ENCODE measurements around the gene PCSK4. TPM values are rescaled to one million over a fixed set of nuclear protein-coding genes. Genes with fewer than 3 reads are reported as not detected.

Gene PCSK4
- total and polyA plus RNA-seq, 2 of the 13 experiments (the other 11 are each of a cell fraction or from before 2014, with no cell fraction given), result 2.0 to 2.7 TPM

DNA sequence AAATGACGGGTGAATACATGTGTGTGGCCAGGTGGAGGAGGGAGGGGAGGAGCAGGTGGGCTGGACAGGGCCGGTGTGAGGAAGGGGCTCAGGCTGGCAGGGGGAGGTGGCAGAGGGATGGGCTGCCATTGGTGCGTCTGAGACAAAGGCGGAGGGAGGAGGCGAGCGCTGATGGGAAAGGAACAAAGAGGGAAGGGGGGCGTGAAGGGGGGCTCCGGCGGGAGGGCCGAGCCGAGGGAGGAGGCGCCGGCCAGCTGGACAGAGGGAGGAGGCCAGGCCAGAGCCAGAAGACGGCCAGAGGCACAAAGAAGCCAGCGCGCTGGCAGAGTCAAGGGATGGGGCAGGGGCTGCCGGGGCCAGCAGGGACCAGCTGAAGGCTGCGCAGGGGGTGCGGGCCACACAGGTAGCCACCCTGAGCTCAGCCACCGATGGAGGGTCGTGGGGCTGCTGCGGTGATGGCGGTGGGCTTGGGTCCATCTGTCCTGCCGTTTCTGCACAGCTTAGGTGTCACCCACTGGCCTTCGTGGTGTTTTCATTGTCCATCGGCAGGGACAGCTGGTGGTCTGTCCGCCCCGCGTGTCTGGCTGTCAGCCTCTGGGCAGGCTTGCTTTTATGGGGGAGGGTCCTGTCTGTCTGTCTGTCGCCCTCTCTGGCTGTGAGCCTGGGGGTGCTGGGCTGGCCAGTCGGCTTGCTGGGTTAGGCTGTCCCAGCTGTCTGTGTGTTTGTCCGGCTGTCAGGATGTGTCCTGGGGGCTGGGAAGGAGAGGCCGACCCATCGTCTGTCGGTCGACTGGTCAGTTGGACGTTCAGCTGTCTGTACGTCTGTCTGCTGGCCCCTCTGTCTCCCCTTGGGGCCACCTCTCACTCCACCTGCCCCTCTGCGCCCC is 38.0 kb downstream of the PCSK4 start:
- ATAC-seq (no peak), FAIRE-seq (no peak), DNase-seq (ENCODE audit: low spot score) (no peak)
- Histone ChIP-seq H4K20me1 (ENCODE audit: insufficient read depth, low read length) (peaks cover 12% of the 10 kb centered on the region; the same call in 1 of the 2 replicates), H3K9ac (ENCODE audit: insufficient read depth, low read depth, low read length) (no peak overlapping the region), H3K36me3 (replicated peaks in 1 of 2; ENCODE audit: control insufficient read depth in 1 of 2, insufficient read depth in 2 of 2, low read length in 2 of 2) (no peaks in the 10 kb centered on the region), H3K4me1 (ENCODE audit: insufficient read depth, low read length) (peaks cover 44% of the 10 kb centered on the region), H3K79me2 (ENCODE audit: insufficient read depth, low read length) (no peaks in the 10 kb centered on the region), H3K4me3 (replicated peaks in 1 of 3; ENCODE audit: insufficient read depth in 1 of 3, low read depth in 2 of 3, low read length in 3 of 3) (no peak overlapping the region), H3K9me3 (ENCODE audit: low read length) (no peaks in the 10 kb centered on the region), H2AFZ (ENCODE audit: low read length) (no peak overlapping the region), H3K27me3 (ENCODE audit: control insufficient read depth in 1 of 2, insufficient read depth in 2 of 2, low read length in 2 of 2) (peaks cover 14 to 76% of the 10 kb centered on the region in 2 experiments), H3K27ac (ENCODE audit: extremely low read length, insufficient read depth, low read length) (no peak overlapping the region), H3K4me2 (ENCODE audit: low read depth, low read length) (no peak overlapping the region)
- CTCF ChIA-PET (ENCODE audit: low intra/inter-chr PET ratio, low total read pairs), result no interaction called here
- in situ Hi-C loops (cut with HindIII; ENCODE audit: extremely low pct_ligation_motif_present, low pct_unique_long_range_greater_than_20kb), result no loop called here
- no peak for TF ChIP-seq CC2D1A (CRISPR knock-in tag; IDR thresholded peaks at IDR 0.05)
- TF ChIP-seq ZNF644 (CRISPR knock-in tag; IDR thresholded peaks at IDR 0.05; ENCODE audit: low read depth), result no peak
- TF ChIP-seq GABPB1 (CRISPR knock-in tag; IDR thresholded peaks at IDR 0.05), result no peak
- TF ChIP-seq MTF2 (CRISPR knock-in tag; IDR thresholded peaks at IDR 0.05; ENCODE audit: borderline replicate concordance), result peak; percentile 85; the same call in 1 of the 2 replicates
- peak; percentile 91 for TF ChIP-seq ZSCAN22 (CRISPR knock-in tag; IDR thresholded peaks at IDR 0.05)
- no peak for TF ChIP-seq ZNF749 (CRISPR knock-in tag; IDR thresholded peaks at IDR 0.05; ENCODE audit: borderline replicate concordance)
- no peak for TF ChIP-seq ARID2 (CRISPR knock-in tag; IDR thresholded peaks at IDR 0.05; ENCODE audit: borderline replicate concordance)
- no peak for TF ChIP-seq ZNF296 (CRISPR knock-in tag; conservative IDR thresholded peaks at IDR 0.05)
- peak; percentile 49; the same call in 1 of the 2 replicates for TF ChIP-seq ZNF776 (CRISPR knock-in tag; IDR thresholded peaks at IDR 0.05)
- no peak for TF ChIP-seq SOX13 (IDR thresholded peaks at IDR 0.05)
- no peak for TF ChIP-seq SOX13 (CRISPR knock-in tag; conservative IDR thresholded peaks at IDR 0.05 in 1 of 2, IDR thresholded peaks at IDR 0.05 in 1 of 2)
- 0 out of 2 replicates have a peak, but pooled peaks have one; percentile 31 for TF ChIP-seq ARID4A (CRISPR knock-in tag; IDR thresholded peaks at IDR 0.05; ENCODE audit: borderline replicate concordance)
- TF ChIP-seq SKI (IDR thresholded peaks at IDR 0.05; ENCODE audit: partially characterized antibody), result no peak
- TF ChIP-seq TOPORS (CRISPR knock-in tag; IDR thresholded peaks at IDR 0.05), result no peak
- no peak for TF ChIP-seq IKZF4 (CRISPR knock-in tag; IDR thresholded peaks at IDR 0.05; ENCODE audit: borderline replicate concordance, low read depth, not compliant biosample characterization)
- no peak for TF ChIP-seq TOE1 (CRISPR knock-in tag; IDR thresholded peaks at IDR 0.05)
- POLR2A ChIA-PET, result interaction anchor here (4.0 kb wide), 1 partner anchor 40 kb away, joined by 34 read pairs; the partner anchor contains the start of gene REEP6
- no TSS peak for BruUV-seq (replicated peaks)
- intact Hi-C loops (cut with micrococcal nuclease; ENCODE audit: unreplicated experiment), result no loop called here
- WGBS (ENCODE audit: low lambda C conversion rate), result 29% methylated on average over 21 of the region's 39 CpGs

Data from HepG2 (cell line).